Pancreas (tissue), 10 donors: ENCODE results near the gene B2M. TPM values are rescaled to one million over a fixed set of nuclear protein-coding genes. Genes with fewer than 3 reads are reported as not detected.

ENCODE experiments used
- ATAC-seq, 4 donors: fragments of 200-7000 bp; cut with Tn5 transposase; one replicate each; pipeline versions ENCODE4 v1.8.0 to v1.9.1; 2020; ENCODE audit warnings: mild to moderate bottlenecking in 4 of 4, moderate library complexity in 4 of 4
- DNase-seq, 6 donors: peaks; one replicate each; pipeline ENCODE4 v3.0.0-alpha.2; 2020
- FAIRE-seq: peaks from 2 replicates; lab custom pipeline; 2012; peaks lifted over from hg19 to GRCh38; lab: Jason Lieb, UNC
- H3K27ac ChIP-seq, 4 donors: fragments of 200-600 bp; sonication (generic); 1 replicate in 3 of 4; 2 replicates in 1 of 4; pipeline versions ENCODE4 v1.5.0 to v1.8.0; 2020
- H3K27me3 ChIP-seq, 4 donors: fragments of 200-600 bp; one replicate each; pipeline ENCODE4 v1.8.0; 2021
- H3K36me3 ChIP-seq, 3 donors: fragments of 200-600 bp; sonication (generic) in 1 of 3; one replicate each; pipeline versions ENCODE4 v1.5.0 to v1.8.0; 2020 to 2021
- H3K4me1 ChIP-seq, 3 donors: fragments of 200-600 bp; one replicate each; pipeline ENCODE4 v1.8.0; 2021
- H3K4me3 ChIP-seq, 4 donors: fragments of 200-600 bp; sonication (generic) in 2 of 4; one replicate each; pipeline versions ENCODE4 v1.5.0 to v1.8.0; 2020 to 2021
- H3K9me3 ChIP-seq, 4 donors: fragments of 200-600 bp; one replicate each; pipeline ENCODE4 v1.8.0; 2021
- CTCF ChIP-seq, 4 donors: fragments of 200-600 bp; sonication (generic) in 3 of 4; IDR thresholded peaks; one replicate each; pipeline versions ENCODE4 v1.5.0 to v1.8.0; 2021; ENCODE audit warnings: antibody characterized with exemption in 4 of 4
- WGBS, 2 donors: extraction: QIAGEN DNeasy Blood & Tissue Kit; methylation state at CpG; one replicate each; pipeline ENCODE4 v1.1.7; 2013; 5-methylcytosine and 5-hydroxymethylcytosine counted together
- intact Hi-C, 3 donors: fragments of 100-400 bp; cut with DNase I; formaldehyde crosslinking; loops; one replicate each; pipeline versions ENCODE4 v1.11.1 to v1.14.2; 2022
- polyA plus RNA-seq, 2 donors: library from polyadenylated mRNA; stranded (reverse); fragments of 200-250 nt; gene quantifications; one replicate each; pipeline ENCODE4 v1.2.3, GENCODE V29; 2013
- total RNA-seq, 6 donors: library from RNA; stranded (reverse); fragmentation: NEBNext Ultra II Directional in 4 of 6; extraction: Animal tissue kit (Norgen Biotek cat#: 25700) in 4 of 6; gene quantifications; one replicate each; pipeline versions ENCODE4 v1.2.1 to v1.2.4, GENCODE V29; 2021 to 2023
- donor health status: healthy with polysubstance abuse.
- donor health status: DM: no; HTN: no; CAD: no; lungs with moderate emphysema.
- donor health status: DM: no; HTN: no; CAD: no.
- donor health status: control.
- donor health status: control.
- donor health status: Bipolar disorder and iron deficiency.
- donor health status: DM: yes; HTN: yes; CAD: no.
- donor health status: DM: no; HTN: no; CAD: no.
- donor health status: DM: no; HTN: no; CAD: no.
- donor health status: DM: yes; HTN: yes; CAD: no.

B2M gene
- total RNA-seq (1,000 to 10,000 TPM in 2 of 6 donors, 100 to 1,000 TPM in 4; 209 to 1,305 (median 374) TPM), polyA plus RNA-seq (1,000 to 10,000 TPM in 1 of 2 donors, 100 to 1,000 TPM in 1; 443 to 1,072 TPM)

GRCh38 chr15:44711096-44711742, at the start of gene B2M, which contains the start of gene PATL2:
Gene B2M, plus strand, starts transcription at chr15:44711517. Its CDS starts 30 bp downstream, at chr15:44711547.
Gene PATL2, minus strand, starts transcription at chr15:44711323. Its CDS starts 34,833 bp downstream, at chr15:44676490.
- H3K27me3 ChIP-seq, result no peaks in the 10 kb centered on the region
- no peak for TF ChIP-seq CTCF (IDR thresholded peaks at IDR 0.05)
- 0 to 1% methylated on average over 37 of the region's 37 CpGs for WGBS, 2 donors
- DNase-seq, result peak; percentile 93 to 98 (median 96)
- H3K4me3 ChIP-seq, result peak within 1 kb of the TSS; percentile 57 to 93 (median 84)
- H3K27ac ChIP-seq, result peak within 1 kb of the TSS; percentile 89 to 99 (median 96)
- peak; percentile 92 to 97 (median 96) for ATAC-seq
- intact Hi-C loops, result no loop called here
- H3K9me3 ChIP-seq, result no peaks in the 10 kb centered on the region
- peaks cover 0 to 12% (median 8%) of the 10 kb centered on the region in 3 donors for H3K4me1 ChIP-seq
- peaks cover under 1 to 10% (median 2%) of the 10 kb centered on the region in 3 donors for H3K36me3 ChIP-seq
- peak; percentile 51 for FAIRE-seq

GRCh38 chr15:44661576-44661975, 49.7 kb upstream of the B2M start:
- no peak for DNase-seq
- no peak for ATAC-seq
- intact Hi-C loops, result loop anchor here in 1 of 3 donors (10.0 kb wide), 1 partner anchor 73 kb away; the partner anchor contains the start of gene TRIM69
- no peak for TF ChIP-seq CTCF (IDR thresholded peaks at IDR 0.05)
- Histone ChIP-seq H3K4me1 (peaks cover 6 to 14% (median 8%) of the 10 kb centered on the region in 3 donors), H3K4me3 (no peak overlapping the region), H3K36me3 (peaks cover 0 to 19% (median 3%) of the 10 kb centered on the region in 3 donors), H3K9me3 (no peaks in the 10 kb centered on the region), H3K27me3 (no peaks in the 10 kb centered on the region), H3K27ac (no peak overlapping the region)
- FAIRE-seq, result no peak

GRCh38 chr15:44662478-44663409, 48.6 kb upstream of the B2M start:
- no peak for TF ChIP-seq CTCF (IDR thresholded peaks at IDR 0.05)
- peak; percentile 69 to 87 (median 75) for DNase-seq
- peak overlapping the region; percentile 96 to 98 (median 98) for H3K27ac ChIP-seq
- WGBS, 2 donors, result 3 to 5% methylated on average over 25 to 34 of the region's 34 CpGs
- ATAC-seq, result peak; percentile 72 to 83 (median 78)
- no peak for FAIRE-seq
- peaks cover 6 to 14% (median 8%) of the 10 kb centered on the region in 3 donors for H3K4me1 ChIP-seq
- no peaks in the 10 kb centered on the region for H3K9me3 ChIP-seq
- peak overlapping the region; percentile 92 to 100 (median 95) for H3K4me3 ChIP-seq
- intact Hi-C loops, result loop anchor here in 1 of 3 donors (10.0 kb wide), 1 partner anchor 72 kb away; the partner anchor contains the start of gene TRIM69
- peaks cover 0 to 11% (median 3%) of the 10 kb centered on the region in 3 donors for H3K36me3 ChIP-seq
- no peaks in the 10 kb centered on the region for H3K27me3 ChIP-seq

- ATAC-seq, result peak; percentile 95 to 98 (median 98)
- Histone ChIP-seq H3K4me3 (peak within 1 kb of the TSS; percentile 92 to 100 (median 95)), H3K36me3 (peaks cover 0 to 11% (median 3%) of the 10 kb centered on the region in 3 donors), H3K9me3 (no peaks in the 10 kb centered on the region), H3K27ac (peak within 1 kb of the TSS; percentile 96 to 98 (median 98)), H3K4me1 (peaks cover 6 to 14% (median 8%) of the 10 kb centered on the region in 3 donors), H3K27me3 (no peaks in the 10 kb centered on the region)
- 9 to 10% methylated on average over 49 to 53 of the region's 53 CpGs for WGBS, 2 donors
- intact Hi-C loops, result loop anchor here in 1 of 3 donors (10.0 kb wide), 1 partner anchor 71 kb away; the partner anchor contains the start of gene TRIM69
- peak; percentile 92 to 96 (median 95) for TF ChIP-seq CTCF (IDR thresholded peaks at IDR 0.05)
- peak; percentile 97 to 99 (median 98) for DNase-seq
- peak; percentile 57 for FAIRE-seq
These were observed 47.7 kb upstream of the B2M start, which contains the start of gene SPG11 for GRCh38 chr15:44663410-44664308. Gene SPG11, minus strand, starts transcription at chr15:44663662. Its CDS starts 15 bp downstream, at chr15:44663647.
